HG03575 (cell line): ENCODE measurements around the gene RORB.

ENCODE experiments used
- ATAC-seq: cut with Tn5 transposase; IDR thresholded peaks from one replicate; pipeline ENCODE4 v1.9.1; 2021; ENCODE audit not compliant: unreplicated experiment, insufficient number of reproducible peaks, low FRiP score; ENCODE audit errors: extremely low read depth

RORB gene

DNA sequence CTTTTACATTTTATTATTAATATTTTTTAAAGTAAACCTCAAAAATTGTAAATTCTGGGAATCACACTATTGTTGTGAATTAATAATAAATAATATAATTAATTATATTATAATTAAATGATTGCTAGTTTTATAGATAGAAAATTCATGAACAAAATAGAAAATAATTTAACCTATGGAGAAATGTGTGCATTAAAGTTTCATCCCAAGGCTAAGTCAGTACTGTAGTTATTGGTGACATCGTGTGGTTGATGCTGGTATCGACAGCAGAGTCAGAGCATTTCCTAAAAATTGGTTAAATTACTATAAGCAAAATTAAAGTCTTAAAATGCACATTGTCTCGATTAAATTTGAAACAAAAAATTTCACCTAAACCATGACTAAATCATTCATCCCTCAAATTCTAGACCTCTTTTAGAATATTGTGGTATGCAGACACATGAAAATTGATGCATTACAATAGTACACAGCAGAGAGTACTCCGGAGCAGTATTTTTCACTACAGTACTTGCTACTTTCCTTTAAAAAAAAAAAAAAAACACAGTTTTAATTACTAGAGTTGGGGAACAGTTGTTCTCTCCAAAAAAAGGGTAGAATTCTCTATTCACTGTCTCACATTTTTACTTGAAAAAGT is 73.9 kb downstream of the RORB start:
- no peak for ATAC-seq

DNA sequence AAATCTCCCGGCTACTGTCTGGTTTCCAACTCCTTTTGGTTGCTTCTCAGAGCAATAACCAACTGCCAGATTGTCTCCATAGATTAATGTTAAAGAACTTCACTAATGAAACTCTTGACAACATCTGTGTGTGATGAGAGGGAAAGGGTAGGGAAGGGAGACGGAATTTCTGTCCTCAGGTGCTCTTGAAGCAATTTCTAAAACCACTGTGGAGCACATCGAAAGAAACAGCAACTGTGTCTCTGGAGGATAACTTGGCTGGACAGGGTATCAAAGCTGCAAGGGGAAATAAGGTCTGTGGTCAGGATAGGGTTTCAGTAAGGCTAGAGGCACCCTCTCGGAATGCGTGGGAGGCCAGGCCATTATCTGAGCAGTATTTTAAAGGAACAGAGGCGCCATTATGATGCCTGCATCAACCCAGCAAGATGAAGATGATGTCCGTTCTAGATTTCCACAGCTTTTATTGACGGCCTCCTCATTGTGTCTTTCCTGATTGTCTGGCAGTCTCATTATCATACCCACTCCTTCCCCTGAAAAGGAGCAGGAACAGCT is 76.6 kb downstream of the RORB start:
- peak; percentile 67 for ATAC-seq

DNA sequence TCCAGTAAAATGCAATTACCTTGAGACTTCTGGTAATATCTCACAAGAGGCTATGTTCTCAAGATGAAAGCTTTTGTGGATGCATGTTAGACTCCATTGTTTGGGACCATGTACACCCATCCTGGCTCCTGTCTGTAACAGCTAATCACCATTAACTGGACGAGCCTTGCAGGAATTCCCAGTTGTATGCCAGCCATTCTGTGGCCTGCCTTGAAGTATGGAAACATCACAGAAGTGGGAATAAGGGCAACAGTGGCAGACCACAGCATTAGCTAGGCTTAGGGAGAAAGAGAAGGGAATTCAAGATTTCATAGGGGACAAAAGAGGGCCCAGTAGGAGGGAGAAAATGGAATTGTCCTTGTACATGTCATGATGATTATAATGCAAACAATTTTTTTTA is 79.0 kb downstream of the RORB start:
- no peak for ATAC-seq

DNA sequence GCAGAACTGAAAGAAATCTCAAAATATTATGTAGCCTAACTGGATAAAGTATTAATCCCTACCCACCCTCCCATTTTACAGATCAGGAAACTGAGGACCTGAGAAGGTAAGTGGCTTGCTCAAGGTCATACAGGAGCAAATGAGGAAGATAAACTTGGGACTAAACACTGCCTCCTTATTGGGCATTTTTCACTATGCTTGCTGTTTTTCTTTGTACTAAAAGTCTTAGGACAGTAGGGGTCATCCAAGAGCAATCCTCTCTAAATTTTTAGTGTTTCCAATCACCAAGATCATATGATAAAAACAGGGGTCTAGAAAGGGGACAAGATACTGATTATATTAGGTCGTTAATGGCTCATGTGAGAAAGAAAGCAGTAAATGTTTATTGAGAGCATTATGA is 80.8 kb downstream of the RORB start:
- ATAC-seq = no peak

DNA sequence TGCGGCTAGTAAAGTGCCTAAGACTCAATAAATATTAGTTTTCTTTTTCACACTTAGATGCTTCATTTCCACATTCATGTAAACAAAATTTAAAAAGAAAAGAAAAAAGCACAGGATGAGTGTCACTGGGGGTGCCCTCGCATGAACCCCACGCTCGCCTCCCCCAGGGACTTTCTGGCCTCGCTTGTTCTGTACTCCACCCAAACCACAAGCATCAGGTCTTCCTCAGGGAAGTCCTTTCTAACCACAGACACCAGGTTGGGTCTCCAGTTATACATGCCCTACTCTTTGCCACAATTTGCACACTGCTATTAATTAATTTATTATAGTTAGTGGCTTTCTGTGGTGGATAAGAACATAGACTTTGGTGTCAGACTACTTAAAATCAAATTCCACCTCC is 92.4 kb downstream of the RORB start:
- no peak for ATAC-seq

DNA sequence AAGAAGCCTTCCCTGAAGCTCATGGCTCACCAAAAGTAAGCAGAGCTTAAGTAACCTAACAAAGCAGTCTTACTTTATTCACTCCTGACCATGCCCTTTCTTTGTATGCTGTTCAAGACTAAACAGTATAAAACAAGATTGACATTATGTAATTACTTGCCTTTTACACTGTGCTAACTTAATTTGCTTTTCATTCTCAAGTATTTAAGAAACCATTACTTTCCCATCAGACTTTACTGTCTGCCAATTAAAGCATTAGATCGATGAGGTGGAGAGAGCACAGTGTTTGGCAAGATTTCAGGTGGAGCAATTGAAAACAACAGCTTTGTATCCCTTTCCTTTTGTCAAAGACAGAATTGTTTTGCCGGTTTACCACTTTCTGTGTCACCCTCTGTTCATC is 98.2 kb downstream of the RORB start:
- ATAC-seq = no peak

DNA sequence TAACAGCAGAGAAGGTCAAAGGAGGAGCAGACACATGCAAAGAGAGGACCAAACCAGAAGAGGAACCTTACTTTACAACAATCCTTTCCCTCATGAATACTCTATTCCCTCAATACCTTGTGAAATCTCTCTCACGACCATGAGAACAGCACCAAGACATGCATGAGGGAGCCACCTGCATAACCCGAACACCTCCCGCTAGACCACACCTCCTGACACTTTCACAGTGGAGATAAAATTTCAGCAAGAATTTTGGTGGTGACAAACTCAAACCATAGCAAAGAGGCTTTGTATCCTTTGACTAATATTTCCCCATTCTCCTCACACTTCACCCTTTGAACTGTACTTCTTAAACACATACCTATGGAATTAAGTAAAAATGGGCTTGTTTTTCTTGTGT is 101.7 kb downstream of the RORB start:
- ATAC-seq = no peak

DNA sequence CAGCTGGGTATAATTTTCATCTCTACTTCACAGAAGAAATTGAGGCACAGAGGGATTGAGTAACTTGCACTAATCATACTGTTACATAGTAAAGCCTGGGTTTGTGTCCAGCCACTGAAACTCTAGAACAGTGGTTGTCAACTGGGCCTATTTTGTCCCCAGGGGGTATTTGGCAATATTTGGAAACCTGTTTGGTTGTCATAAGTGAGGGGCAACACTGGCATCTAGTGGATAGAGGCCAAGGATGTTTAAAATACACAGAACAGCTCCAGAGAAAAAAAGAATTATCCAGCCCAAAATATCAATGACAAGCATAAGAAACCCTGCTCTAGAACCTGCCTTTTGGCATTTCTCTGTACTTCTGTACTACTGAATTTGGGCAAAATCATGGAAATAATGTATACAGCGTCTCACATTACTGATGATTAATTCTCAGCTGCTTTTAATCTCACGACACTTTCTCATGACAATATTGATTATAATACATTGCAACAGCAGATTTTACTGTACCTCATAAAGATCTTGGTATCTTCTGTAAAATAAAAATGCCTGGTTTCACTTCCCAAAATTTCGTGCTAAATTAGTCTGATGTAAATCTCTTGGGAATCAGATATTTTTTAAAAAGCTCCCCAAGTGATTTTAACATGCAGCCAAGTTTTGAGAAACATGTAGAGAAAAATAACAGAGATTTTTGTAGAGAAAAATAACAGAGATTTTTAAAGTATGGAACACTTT is 112.7 kb downstream of the RORB start:
- no peak for ATAC-seq

DNA sequence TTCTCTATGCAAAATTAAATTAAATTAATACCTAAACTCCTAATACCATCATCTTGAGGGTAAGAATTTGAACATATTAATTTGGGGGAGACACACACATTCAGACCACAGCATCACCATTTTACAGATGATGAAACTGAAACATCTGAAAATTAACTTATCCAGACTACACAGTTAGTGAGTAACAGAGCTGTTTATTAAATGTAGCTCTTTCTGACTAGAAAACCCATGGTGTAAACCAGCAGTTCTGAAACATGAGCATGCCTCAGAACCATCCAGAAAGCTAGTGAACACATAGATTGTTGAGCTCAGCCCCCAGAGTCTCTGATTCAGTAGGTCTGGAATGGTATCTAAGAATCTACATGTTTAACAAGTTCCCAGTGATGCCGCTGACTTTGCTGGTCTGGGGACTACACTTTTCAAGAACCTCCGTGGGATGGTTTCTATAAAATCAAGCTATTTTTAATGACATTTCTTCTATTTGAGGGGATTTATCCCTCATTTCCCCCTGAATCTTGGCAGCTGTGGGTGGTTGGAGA is 113.5 kb downstream of the RORB start:
- ATAC-seq = no peak

DNA sequence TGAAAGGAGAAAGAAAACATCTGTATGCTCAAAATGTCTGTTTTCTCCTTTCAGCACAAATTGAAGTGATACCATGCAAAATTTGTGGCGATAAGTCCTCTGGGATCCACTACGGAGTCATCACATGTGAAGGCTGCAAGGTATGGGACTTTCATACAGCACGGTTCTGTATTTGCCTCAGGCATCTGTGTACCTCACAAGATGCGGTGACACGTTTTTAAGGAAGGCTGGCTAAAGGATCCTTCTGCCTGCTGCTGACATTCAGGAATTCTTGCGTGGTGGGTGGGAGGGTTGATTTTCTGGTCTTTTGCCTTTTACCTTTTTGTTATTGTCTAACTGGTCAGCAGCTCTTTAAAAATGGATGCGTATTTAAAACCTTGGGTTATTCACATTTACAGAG is 133.1 kb downstream of the RORB start:
- ATAC-seq = no peak

DNA sequence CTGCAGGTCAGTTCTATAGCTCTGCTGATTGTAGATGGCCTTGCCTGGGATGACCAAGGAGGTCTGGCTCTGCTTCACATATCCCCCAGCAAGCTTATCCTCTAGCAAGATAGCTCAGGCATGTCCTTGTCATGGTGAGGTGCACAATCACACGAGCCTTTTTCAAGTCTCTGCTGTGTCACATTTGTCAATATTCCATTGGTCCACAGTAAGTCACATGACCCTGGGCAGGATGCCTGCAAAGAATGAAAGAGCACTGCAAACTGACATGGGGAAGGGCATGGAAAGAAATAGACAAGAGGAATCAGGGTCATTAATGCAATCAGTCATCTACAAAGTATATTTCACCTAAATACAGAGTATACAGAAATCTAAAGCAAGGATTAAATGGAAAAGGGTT is 142.0 kb downstream of the RORB start:
- ATAC-seq = no peak

DNA sequence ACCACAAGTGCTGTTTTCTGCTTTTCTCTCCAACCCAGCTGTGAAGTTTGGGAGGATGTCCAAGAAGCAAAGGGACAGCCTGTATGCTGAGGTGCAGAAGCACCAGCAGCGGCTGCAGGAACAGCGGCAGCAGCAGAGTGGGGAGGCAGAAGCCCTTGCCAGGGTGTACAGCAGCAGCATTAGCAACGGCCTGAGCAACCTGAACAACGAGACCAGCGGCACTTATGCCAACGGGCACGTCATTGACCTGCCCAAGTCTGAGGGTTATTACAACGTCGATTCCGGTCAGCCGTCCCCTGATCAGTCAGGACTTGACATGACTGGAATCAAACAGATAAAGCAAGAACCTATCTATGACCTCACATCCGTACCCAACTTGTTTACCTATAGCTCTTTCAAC is 145.2 kb downstream of the RORB start:
- ATAC-seq = no peak

DNA sequence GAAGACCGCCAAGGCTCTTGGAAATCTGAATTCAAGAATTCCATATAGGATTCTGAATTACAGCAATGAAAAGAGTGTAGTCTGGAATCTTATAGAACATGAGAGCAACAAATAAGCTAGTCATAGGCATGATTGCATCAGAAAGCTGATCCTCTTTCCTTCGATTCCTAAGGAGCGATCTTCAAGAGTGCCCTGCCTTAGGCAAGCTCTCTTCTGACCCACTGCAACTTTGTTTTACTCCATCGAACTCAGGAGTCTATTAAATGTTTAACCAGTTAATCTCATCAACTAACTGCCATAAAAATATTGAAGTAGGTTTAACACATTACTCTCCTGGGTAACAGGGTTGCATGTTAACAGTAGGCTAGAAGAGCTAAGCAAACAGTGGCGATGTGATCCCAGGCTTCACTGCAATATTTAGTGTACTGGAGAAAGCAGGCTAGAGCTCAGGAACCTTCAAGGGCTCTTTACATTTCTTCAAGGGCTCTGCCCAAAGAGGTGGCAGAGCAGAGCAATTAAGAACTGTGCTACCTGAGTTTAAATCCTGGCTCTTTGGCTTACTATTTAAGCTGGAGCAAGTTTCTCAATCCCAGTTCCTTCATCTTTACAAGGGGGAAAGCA is 146.3 kb downstream of the RORB start:
- ATAC-seq = no peak

DNA sequence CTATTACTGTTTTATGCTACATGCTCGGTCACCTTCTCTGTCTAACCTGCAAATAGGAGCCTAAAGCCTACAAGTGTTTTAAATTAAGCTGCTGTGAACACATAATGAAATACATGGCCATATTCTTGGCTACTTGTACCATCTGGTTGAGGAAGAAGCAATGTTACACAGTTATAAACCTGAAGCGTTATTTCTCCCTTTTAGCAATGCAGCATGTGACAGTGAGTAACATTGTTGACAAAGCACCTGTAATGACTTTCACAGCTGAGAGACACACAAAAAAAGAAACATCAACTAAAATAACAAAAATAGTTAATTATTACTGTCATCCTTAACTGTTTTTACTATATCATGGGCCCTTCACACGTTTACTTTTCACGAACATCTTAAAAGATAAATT is 146.9 kb downstream of the RORB start:
- ATAC-seq = no peak

DNA sequence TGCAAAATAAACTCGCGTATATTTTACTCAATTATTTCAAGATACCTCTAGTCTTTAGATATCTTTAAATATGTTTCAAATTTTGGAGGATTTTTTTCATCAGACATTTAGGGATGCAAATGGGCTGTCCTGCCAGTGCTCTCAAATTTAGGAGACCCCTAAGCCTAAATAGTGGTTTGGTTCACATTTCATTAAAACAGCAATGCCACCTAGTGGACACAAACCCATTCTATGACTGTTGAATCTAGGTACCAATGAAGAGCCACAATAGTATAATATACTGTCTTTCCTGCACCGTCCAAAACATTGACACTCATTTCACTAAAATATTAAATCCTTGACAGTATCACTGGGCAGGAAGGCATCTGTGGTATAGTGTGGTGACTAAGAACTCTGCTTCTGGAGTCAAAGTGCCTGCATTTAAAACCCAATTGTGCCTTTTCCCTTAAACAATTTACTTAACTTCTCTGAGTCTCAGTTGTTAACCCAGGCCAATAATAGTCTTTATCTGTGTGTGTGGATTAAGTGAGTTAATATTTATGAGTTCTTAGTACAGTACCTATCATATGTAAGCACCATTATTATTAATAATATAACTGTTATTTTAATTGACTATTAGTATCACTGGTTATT is 148.0 kb downstream of the RORB start:
- ATAC-seq = no peak

DNA sequence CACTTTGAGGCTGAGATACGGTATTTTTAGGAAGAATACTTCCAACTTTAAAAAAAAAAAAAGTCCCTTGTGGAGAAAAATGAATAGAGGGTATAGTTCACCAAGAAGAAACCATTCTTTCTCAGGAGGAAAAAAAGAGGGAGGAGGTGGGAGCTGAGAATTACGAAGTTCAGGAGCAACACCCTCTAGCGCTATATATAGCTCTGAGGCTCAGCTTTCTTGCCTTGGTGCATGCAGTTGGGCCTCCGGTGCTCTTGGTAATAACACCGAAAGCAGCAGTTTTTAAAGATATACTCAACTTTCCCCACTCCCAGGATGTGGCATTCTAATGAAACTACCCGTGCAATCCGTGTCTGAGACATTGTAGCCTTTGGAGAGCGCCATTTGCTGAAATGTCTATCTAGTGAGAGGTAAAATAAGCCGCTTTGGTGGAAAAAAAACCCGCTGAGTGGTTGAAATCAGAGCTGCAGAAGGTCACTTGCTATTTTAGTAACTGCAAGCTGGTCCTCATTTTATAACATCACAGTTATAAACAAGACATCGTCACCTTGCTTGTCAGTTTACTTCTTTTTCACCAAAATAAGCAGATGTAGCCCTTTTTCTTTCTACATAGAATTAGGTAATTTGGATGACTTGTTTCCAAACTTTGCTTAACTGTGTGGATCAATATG is 156.4 kb downstream of the RORB start:
- ATAC-seq = no peak

DNA sequence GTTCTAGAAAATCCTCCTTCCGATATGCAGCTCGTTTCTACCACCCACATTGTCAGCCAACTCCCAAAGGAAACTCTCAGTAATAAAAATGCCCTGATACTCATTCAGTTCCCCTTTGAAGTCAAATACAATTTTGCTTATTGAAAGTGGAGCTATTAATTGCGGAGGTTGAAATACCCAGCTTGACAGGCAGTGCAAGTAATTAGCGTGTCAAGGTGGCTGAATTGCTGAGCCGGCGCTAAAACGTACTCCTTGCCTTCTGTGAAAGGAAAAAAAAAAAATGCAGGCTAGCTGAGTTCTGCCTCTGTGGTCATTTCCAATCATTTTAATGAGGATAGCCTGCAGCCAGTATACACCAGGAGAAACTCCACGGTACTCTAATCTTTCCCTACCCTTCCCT is 165.5 kb downstream of the RORB start:
- ATAC-seq = no peak

DNA sequence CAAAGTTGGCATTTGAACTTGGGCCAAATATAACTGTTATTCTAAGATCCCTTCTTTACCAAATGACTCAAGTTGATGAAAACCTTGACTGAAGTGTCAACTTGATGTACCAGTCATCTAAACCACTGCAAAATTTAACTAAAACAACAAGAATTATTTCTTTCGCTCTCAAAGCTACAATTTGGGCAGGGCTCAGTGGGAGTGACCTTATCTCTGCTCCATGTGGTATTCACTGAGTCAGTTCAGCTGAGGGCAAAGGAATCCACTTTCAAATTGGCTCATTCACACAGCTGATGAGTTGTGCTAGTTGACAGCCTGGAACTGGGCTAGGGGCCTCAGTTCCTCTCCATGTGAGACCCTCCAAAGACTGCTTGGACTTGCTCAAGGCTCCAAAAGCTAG is 166.3 kb downstream of the RORB start:
- no peak for ATAC-seq
